ENCODE data around the gene NCDN. TPM values are rescaled to one million over a fixed set of nuclear protein-coding genes. Genes with fewer than 3 reads are reported as not detected.

The NCDN gene, protein sequence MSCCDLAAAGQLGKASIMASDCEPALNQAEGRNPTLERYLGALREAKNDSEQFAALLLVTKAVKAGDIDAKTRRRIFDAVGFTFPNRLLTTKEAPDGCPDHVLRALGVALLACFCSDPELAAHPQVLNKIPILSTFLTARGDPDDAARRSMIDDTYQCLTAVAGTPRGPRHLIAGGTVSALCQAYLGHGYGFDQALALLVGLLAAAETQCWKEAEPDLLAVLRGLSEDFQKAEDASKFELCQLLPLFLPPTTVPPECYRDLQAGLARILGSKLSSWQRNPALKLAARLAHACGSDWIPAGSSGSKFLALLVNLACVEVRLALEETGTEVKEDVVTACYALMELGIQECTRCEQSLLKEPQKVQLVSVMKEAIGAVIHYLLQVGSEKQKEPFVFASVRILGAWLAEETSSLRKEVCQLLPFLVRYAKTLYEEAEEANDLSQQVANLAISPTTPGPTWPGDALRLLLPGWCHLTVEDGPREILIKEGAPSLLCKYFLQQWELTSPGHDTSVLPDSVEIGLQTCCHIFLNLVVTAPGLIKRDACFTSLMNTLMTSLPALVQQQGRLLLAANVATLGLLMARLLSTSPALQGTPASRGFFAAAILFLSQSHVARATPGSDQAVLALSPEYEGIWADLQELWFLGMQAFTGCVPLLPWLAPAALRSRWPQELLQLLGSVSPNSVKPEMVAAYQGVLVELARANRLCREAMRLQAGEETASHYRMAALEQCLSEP
- 10 to 100 TPM; 12.4 to 31.5 TPM for total RNA-seq
- 10 to 100 TPM in 1 of 2 donors, 1 to 10 TPM in 1; 8.8 to 16.7 TPM for polyA plus RNA-seq
- long read RNA-seq, donor 1 = 0 reads
- long read RNA-seq, donor 2 = 0 reads
- long read RNA-seq, donor 3, partial matches to known transcripts = 0 of 2 reads
- long read RNA-seq, donor 3, other reads (novel, unspliced or antisense) = 0 of 2 reads
- long read RNA-seq, donor 4 = 0 reads
- long read RNA-seq, donor 5 = 0 reads

- no peak for TF ChIP-seq CTCF (IDR thresholded peaks at IDR 0.05; ENCODE audit: control extremely low read depth, extremely low read depth)
- 0% methylated on average over 54 to 58 of the region's 58 CpGs for WGBS, 2 donors
- Histone ChIP-seq H3K27ac (ENCODE audit: low read depth in 1 of 2, low read length in 1 of 2) (peak within 1 kb of the TSS; percentile 89 to 99), H3K9me3 (ENCODE audit: control insufficient read depth in 4 of 4, insufficient read depth in 3 of 4, low read length in 3 of 4) (no peaks in the 10 kb centered on the region), H3K27me3 (ENCODE audit: control insufficient read depth in 3 of 3, insufficient read depth in 3 of 3, low read length in 2 of 3) (no peaks in the 10 kb centered on the region), H3K36me3 (ENCODE audit: control insufficient read depth in 4 of 4, insufficient read depth in 4 of 4, low read length in 4 of 4) (peaks cover 4 to 9% (median 6%) of the 10 kb centered on the region in 4 donors), H3K4me1 (ENCODE audit: control insufficient read depth in 5 of 5, insufficient read depth in 5 of 5, low read length in 5 of 5) (peaks cover 0 to 54% (median 28%) of the 10 kb centered on the region in 5 donors), H3K4me3 (peak within 1 kb of the TSS; percentile 82), H3K9ac (ENCODE audit: insufficient read depth in 1 of 2, low read length in 2 of 2) (peak within 1 kb of the TSS; percentile 79 to 84)
- DNase-seq (peak; percentile 98 to 99 (median 99)), ATAC-seq (ENCODE audit: insufficient read depth, low FRiP score) (peak; percentile 94)
Observed at GRCh38 chr1:35557611-35558373, at the start of gene NCDN. TSS of gene NCDN (plus strand) at chr1:35557799. CDS start at chr1:35558191, 392 bp downstream.

GRCh38 chr1:35507947-35508346, 49.7 kb upstream of the NCDN start:
- H3K4me3 ChIP-seq = no peak overlapping the region
- no peak overlapping the region for H3K27ac ChIP-seq (ENCODE audit: low read depth in 1 of 2, low read length in 1 of 2)
- TF ChIP-seq CTCF (IDR thresholded peaks at IDR 0.05; ENCODE audit: control extremely low read depth, extremely low read depth) = no peak
- no peaks in the 10 kb centered on the region for H3K9me3 ChIP-seq (ENCODE audit: control insufficient read depth in 4 of 4, insufficient read depth in 3 of 4, low read length in 3 of 4)
- ATAC-seq (ENCODE audit: insufficient read depth, low FRiP score) (no peak), DNase-seq (no peak)
- no peaks in the 10 kb centered on the region for H3K27me3 ChIP-seq (ENCODE audit: control insufficient read depth in 3 of 3, insufficient read depth in 3 of 3, low read length in 2 of 3)
- H3K9ac ChIP-seq (ENCODE audit: insufficient read depth in 1 of 2, low read length in 2 of 2) = no peak overlapping the region
- H3K36me3 ChIP-seq (ENCODE audit: control insufficient read depth in 4 of 4, insufficient read depth in 4 of 4, low read length in 4 of 4) = peaks cover 0 to 17% (median 5%) of the 10 kb centered on the region in 4 donors
- peaks cover 0 to 31% (median 0%) of the 10 kb centered on the region in 5 donors for H3K4me1 ChIP-seq (ENCODE audit: control insufficient read depth in 5 of 5, insufficient read depth in 5 of 5, low read length in 5 of 5)

- Histone ChIP-seq H3K9ac (ENCODE audit: insufficient read depth in 1 of 2, low read length in 2 of 2) (no peak overlapping the region), H3K27ac (ENCODE audit: low read depth in 1 of 2, low read length in 1 of 2) (no peak overlapping the region), H3K9me3 (ENCODE audit: control insufficient read depth in 4 of 4, insufficient read depth in 3 of 4, low read length in 3 of 4) (no peaks in the 10 kb centered on the region), H3K27me3 (ENCODE audit: control insufficient read depth in 3 of 3, insufficient read depth in 3 of 3, low read length in 2 of 3) (no peaks in the 10 kb centered on the region), H3K4me1 (ENCODE audit: control insufficient read depth in 5 of 5, insufficient read depth in 5 of 5, low read length in 5 of 5) (peaks cover 0 to 31% (median 0%) of the 10 kb centered on the region in 5 donors), H3K4me3 (no peak overlapping the region), H3K36me3 (ENCODE audit: control insufficient read depth in 4 of 4, insufficient read depth in 4 of 4, low read length in 4 of 4) (peaks cover 0 to 17% (median 5%) of the 10 kb centered on the region in 4 donors)
- TF ChIP-seq CTCF (IDR thresholded peaks at IDR 0.05; ENCODE audit: control extremely low read depth, extremely low read depth) = no peak
- WGBS, 2 donors = 90 to 94% methylated on average over 3 of the region's 3 CpGs
- DNase-seq = no peak
- no peak for ATAC-seq (ENCODE audit: insufficient read depth, low FRiP score)
Observed at GRCh38 chr1:35509558-35509957, 48.0 kb upstream of the NCDN start.

Data from lung (tissue), 16 donors.